C4-2B (cell line): ENCODE data around the gene SPRED2.

ENCODE experiments used
- ZFX ChIP-seq: fragments of 450-650 bp; IDR thresholded peaks from 2 replicates; pipeline ENCODE4 v1.6.1; 2017
- TF ChIP-seq, protein P1 (sequence below): fragments of 450-650 bp; conservative IDR thresholded peaks from 2 replicates; pipeline ENCODE4 v1.5.1; 2017; ENCODE audit warnings: mild to moderate bottlenecking

DNA sequence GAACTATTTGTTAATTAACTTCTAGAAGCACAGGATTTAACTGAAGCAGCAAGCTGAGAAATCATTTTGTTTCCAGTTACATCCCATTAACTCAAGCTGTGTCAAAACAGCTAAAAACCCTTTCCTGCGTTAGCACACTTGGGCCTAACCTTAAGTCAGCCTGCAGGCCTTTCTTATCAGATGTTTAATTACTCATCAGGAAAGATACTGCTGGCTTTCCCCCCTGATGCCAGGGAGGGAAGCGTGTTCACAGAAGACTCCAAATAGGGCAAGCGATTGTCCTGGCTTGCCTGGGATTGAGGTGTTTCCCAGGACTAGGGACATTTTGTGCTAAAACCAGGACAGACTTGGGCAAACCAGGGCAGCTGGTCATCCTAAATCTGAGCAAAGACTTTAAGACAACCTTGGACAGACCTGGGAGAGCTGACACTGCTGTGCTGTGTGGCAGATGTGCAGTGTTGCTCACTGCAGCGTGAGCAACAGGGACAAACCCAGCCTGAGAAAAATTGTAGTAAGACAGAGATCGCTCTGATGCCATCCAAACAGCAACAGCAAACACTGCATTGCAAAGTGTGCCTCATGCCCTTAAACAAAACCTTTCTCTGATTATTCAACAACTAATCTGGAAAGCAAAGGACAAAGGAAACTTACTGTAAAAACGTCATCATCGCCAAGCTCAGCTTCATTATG lies 100.9 kb downstream of the SPRED2 start:
- TF ChIP-seq, protein P1, sequence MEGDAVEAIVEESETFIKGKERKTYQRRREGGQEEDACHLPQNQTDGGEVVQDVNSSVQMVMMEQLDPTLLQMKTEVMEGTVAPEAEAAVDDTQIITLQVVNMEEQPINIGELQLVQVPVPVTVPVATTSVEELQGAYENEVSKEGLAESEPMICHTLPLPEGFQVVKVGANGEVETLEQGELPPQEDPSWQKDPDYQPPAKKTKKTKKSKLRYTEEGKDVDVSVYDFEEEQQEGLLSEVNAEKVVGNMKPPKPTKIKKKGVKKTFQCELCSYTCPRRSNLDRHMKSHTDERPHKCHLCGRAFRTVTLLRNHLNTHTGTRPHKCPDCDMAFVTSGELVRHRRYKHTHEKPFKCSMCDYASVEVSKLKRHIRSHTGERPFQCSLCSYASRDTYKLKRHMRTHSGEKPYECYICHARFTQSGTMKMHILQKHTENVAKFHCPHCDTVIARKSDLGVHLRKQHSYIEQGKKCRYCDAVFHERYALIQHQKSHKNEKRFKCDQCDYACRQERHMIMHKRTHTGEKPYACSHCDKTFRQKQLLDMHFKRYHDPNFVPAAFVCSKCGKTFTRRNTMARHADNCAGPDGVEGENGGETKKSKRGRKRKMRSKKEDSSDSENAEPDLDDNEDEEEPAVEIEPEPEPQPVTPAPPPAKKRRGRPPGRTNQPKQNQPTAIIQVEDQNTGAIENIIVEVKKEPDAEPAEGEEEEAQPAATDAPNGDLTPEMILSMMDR = no peak
- TF ChIP-seq ZFX = no peak
